RPMI8226 (cell line): ENCODE results near the gene CCDC59.
A peak's percentile ranks its signal among the peaks of the same experiment; 100 is the strongest.
"Not testable (repeated sequence)": the region's sequence is repeated elsewhere in the genome, so short reads cannot be mapped to it uniquely, and the experiment has no call there.

Source experiments
- DNase-seq: peaks from one replicate; pipeline ENCODE4 v3.0.0-alpha.2; 2015

Gene CCDC59

DNA sequence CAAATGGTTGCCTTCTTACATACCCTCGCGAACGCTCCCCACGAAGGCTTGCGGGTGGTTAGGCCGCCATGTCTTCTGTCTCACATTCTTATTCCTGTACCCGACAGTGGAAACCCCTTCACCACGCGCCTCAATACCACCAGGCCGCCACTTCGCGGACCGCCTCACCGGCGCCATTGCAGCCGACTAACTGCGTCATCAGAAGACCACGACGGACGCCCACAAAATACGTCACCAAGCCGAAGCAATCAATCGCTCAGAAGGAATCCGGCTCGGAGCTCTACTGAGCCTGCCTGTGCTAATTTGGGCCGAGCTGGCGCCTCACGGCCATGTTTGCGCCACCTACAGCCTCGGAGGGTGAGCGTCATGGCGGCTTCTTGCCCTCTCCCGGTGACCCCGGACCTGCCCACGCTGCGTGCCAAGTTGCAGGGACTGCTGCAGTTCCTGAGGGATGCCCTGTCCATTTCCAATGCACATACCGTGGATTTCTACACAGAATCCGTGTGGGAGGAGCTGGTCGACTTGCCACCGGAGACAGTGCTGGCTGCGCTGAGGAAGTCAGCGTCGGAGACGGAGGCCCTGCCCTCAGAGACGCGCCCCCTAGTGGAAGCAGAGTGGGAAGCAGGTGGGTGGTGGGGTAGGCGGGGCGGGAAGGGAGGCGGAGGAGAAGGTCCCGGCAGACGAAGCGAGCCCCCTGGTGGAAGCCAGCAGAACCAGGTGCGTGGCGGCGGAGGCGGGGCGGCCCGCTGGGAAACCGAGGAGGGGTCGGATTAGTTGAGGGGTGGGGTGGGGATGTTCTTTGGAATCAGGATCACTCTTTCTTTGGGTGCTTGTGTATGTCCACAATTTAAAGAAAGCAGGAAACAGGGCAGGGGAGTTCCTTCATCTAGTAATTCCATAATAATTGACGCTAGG is at the start of gene CCDC59, which contains the start of gene METTL25:
CCDC59 (minus strand) TSS at position 188 of the 915 bp plus-strand sequence; CDS start at position 177, 11 bp downstream.
METTL25 (plus strand) TSS at position 330 of the 915 bp plus-strand sequence; CDS start at position 367, 37 bp downstream.
- peak; percentile 97 for DNase-seq

GRCh38 chr12:82407481-82407880 is 49.3 kb upstream of the CCDC59 start:
- DNase-seq, result no peak

DNA sequence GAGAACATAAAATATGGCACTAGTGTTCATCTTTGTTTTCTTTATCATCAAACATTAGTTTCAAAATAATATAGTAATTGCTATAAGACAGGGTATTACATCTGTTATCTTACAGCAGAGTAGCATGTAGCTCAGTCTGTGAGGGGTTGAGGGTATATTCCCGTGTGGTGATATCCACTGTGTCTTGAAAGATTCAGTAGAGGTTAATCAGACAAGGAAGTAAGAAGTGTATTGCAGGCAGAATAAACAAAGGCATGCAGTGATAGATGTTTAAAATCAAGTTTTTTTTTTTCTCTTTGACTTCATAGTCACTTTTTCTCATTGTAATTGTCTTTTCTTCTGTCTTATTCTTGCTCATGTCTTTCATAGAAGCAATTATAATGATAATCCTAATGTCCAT is 48.5 kb upstream of the CCDC59 start:
- no peak for DNase-seq

- no peak for DNase-seq
These were observed 42.6 kb upstream of the CCDC59 start for GRCh38 chr12:82400819-82401218.

DNA sequence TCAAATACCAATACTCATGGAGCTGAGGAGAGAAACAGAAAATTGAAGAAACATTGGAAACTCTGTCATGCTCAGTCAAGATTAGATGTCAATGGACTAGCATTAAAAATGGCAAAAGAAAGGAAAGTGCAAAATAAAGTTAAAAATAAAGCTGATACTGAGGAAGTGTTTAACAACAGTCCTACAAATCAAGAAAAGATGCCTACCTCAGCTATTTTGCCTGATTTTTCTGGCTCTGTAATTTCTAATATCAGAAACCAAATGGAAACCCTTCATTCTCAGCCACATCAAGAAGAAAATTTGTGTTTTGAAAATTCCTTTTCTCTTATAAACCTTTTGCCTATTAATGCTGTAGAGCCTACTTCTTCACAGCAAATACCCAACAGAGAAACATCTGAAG is 40.7 kb upstream of the CCDC59 start:
- DNase-seq, result no peak

DNA sequence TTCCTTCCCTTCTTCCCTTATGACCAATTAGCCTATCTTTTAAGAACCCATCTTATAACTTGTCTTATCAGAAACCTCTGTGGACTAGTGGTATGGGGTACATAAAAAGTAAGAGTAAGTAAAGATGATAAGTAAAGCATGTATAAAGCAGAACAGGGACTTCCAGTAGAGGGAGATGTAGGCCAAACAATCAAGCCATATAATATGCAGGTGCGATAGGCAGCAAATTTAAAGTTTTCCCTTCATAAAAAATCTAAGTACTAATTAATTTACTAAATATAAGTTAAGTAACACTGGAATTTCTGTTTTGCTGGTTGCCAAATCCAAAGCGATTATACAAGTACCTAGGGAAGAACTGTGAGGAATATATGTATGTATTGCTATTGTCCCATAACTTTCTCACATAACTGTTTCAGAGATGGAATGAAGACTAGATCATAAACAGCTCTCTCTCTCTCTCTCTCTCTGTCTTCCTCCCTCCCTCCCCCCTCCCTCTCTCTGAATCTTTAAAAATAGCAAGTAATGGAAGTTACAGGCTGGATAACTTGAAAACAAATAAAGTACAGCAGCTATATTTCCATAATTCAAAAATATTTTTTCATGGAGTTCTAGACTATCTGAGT is 25.9 kb upstream of the CCDC59 start:
- DNase-seq, result peak; percentile 17

- no peak for DNase-seq
These were observed 20.8 kb upstream of the CCDC59 start for GRCh38 chr12:82378997-82379396.

DNA sequence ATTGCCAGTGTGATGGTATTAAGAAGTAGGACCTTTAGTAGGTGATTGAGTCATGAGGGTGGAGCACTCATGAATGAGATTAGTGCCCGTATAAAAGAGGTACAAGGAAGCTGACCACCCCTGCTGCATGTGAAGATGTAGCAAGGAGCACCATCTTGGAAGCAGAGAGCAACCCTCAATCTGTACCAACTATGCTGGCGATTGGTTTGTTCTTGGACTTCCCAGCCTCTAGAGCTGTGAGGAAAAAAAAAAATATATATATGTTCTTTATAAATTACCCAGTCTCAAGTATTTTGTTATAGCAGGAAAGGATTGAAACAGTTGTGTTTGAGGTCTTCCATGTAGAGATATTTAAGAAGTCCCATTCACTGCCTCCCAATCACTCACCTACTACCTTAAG is 17.0 kb upstream of the CCDC59 start:
- no peak for DNase-seq

DNA sequence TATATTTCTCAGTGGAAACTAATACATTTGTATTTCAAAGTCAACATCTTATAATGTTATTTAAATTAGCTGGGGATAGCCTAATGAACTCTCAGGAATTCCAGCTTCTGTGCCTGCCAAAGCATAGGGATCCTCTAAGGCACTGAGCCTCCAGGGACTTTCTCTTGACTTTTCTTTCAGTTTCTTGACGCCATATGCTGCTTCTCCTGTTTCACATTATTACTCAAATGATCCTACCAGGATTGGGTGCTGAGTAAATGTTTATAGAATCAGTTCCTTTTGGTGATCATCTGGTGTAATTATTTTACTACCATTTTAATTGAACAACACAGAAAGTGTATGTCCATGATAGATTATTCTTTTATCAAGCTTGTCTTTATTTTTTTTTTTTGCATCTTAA is 8.0 kb upstream of the CCDC59 start:
- no peak for DNase-seq

DNA sequence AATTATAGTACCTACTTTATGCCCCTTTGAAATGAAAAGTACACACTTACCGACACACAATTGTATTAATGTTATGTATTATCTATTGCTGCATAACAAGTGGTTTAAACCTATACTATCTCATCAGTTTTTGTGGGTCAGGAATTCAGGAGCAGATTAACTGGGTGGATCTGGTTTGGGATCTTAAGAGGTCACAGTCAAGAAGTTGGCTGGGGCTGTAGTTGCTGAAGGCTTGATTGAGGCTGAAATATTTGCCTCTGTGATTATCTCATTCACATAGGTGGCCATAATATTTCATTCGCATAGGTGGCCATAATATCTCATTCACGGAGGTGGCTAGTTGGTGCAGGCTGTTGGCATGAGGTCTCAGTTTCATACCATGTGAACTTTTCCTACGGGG is 5.8 kb upstream of the CCDC59 start:
- no peak for DNase-seq

GRCh38 chr12:82361461-82361915 is 3.3 kb upstream of the CCDC59 start:
- no peak for DNase-seq

DNA sequence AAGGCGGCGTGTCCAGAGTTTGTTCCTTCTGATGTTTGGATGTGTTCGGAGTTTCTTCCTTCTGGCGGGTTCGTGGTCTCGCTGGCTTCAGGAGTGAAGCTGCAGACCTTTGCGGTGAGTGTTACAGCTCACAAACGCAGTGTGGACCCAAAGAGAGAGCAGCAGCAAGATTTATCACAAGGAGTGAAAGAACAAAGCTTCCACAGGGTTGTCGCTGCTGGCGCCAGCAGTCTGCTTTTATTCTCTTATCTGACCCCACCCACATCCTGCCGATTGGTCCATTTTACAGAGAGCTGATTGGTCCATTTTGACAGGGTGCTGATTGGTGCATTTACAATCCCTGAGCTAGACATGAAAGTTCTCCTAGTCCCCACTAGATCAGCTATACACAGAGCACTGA is 2.6 kb upstream of the CCDC59 start:
- not testable (repeated sequence) for DNase-seq

DNA sequence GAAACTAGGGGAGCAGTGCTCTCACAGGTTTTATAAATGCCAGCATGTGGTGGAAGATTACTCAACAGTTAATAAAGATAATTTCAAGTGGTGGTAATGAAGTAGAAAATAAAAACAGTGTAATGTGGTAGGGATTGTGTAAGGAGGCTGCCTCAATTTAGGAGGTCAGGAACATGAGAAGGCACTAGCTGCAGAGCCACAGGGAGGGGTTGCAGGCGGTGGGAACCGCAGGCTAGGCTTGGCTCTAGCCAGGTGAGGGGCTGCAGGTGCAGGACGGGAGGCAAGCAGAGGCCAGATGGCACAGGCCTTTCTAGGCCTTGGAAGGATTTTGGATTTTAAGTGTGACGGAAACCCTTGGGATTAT is 910 bp upstream of the CCDC59 start:
- DNase-seq, result peak; percentile 35

DNA sequence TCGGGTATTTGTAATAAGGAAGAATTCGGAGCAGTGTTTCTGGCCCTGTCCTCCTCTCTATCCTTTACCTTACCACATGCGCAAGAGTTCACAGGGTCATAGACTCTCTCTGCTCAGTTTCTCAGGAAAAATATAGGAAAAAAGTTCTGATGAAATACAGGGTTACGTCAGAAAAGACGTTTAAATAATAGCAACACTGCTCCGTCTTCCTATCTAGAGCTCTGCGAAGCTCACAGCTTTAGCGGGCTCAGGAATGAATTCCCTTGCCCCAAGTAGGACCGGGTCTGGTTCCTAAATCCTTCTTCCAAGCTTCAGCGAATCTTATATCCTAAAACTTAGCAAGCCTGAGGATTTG is 365 bp downstream of the CCDC59 start:
- no peak for DNase-seq

GRCh38 chr12:82357340-82357739 is 847 bp downstream of the CCDC59 start:
- no peak for DNase-seq

DNA sequence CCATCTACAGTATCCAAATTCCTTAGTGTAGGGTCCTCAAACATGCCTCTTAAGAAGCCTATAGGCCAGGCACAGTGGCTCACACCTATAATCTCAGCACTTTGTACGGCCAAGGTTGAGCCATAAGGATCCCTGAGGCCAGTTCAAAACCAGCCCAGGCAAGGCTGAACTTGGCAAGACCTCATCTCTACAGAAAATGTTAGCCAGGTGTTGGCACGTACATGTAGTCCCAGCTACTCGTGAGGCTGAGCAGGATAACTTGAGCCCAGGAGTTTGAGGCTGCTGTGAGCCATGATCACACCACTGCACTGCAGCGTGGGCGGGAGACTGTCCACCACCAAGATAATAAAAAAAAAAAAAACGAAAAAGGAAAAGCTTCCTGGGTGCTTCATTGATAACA is 6.8 kb downstream of the CCDC59 start:
- DNase-seq, result no peak

GRCh38 chr12:82350161-82350560 is 8.0 kb downstream of the CCDC59 start:
- no peak for DNase-seq

DNA sequence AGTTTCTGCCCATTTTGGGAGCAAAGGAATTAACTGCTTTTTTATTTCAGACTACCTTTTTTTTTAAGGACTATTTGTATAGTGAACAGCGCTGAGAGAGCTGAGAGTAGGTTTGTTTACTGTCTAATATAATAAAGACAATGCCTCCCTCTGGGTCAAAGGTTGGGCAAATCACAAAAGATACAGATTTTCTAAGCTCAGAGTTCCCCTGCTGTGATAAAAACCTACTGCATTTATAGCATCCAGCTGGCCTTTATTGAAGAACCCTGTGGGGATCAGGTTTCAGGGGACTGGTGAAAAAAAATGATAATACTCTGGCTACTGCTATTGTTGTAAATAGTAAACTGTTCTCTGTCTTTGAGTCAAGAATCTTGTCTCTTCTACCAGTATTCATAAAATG is 28.7 kb downstream of the CCDC59 start:
- DNase-seq, result no peak

DNA sequence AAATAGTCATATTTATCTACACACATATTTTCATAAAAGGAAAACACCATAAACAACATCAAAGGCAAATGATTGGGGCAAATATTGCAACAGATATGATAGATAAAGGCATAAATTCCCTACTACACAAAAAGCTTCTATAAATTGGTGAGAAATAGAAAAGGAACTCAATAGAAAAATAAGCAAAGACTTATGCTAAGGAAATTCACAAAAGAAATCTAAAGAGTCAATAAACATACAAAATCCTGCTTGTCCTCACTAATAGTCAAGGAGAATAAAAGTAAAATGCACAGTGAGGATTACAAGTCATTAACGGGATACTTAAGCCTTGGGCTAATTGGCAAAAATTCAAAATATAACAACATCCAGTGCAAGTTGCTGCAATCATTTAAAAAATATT is 30.3 kb downstream of the CCDC59 start:
- no peak for DNase-seq

GRCh38 chr12:82326905-82327503 is 31.2 kb downstream of the CCDC59 start:
- DNase-seq, result peak; percentile 38

GRCh38 chr12:82325540-82326336 is 32.4 kb downstream of the CCDC59 start:
- no peak for DNase-seq

- no peak for DNase-seq
These were observed 38.9 kb downstream of the CCDC59 start for GRCh38 chr12:82319276-82319675.

DNA sequence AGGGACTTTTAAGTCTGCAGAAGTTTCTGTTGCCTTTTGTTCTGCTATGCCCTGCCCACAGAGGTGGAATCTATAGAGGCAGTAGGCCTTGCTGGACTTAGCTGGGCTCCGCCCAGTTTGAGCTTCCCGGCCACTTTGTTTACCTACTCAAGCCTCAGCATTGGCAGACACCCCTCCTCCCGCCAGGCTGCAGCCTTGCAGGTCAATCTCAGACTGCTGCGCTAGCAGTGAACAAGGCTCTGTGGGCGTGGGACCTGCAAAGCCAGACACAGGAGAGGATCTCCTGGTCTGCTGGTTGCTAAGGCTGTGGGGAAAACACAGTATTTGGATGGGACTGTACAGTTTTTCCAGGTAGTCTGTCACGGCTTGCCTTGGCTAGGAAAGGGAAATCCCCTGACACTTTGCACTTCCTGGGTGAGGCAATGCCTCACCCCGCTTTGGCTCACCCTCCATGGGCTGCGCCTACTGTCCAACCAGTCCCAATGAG is 43.7 kb downstream of the CCDC59 start:
- DNase-seq, result peak; percentile 37
